Hematopoietic multipotent progenitor cell treated with erythropoietin and hydrocortisone succinate and interleukin-3 and kit ligand, for 6 days (in vitro differentiated cells): ENCODE results near the gene AKAP17A.
"Not testable (repeated sequence)": the region's sequence is repeated elsewhere in the genome, so short reads cannot be mapped to it uniquely, and the experiment has no call there.

Source experiments
- DNase-seq: peaks from one replicate; pipeline ENCODE4 v3.0.0-alpha.2; 2015

Gene AKAP17A

GRCh38 chrX:1606496-1606895 lies 15.1 kb downstream of the AKAP17A start:
- no peak for DNase-seq

- no peak for DNase-seq
Measured at GRCh38 chrX:1609311-1609710, 17.9 kb downstream of the AKAP17A start.

GRCh38 chrX:1609762-1610161 lies 18.4 kb downstream of the AKAP17A start:
- DNase-seq: no peak

- DNase-seq: no peak
Measured at GRCh38 chrX:1610166-1610565, 18.8 kb downstream of the AKAP17A start.

GRCh38 chrX:1610736-1611135 lies 19.3 kb downstream of the AKAP17A start:
- DNase-seq: no peak

- DNase-seq: no peak
Measured at GRCh38 chrX:1612641-1613286, 21.4 kb downstream of the AKAP17A start.

- DNase-seq: no peak
Measured at GRCh38 chrX:1614927-1615326, 23.5 kb downstream of the AKAP17A start, which contains the start of gene ASMT. TSS of gene ASMT (plus strand) at chrX:1615059. CDS start at chrX:1615200, 141 bp downstream.

GRCh38 chrX:1618689-1619088 lies 27.3 kb downstream of the AKAP17A start:
- DNase-seq: peak; percentile 17

GRCh38 chrX:1623691-1624090 lies 32.3 kb downstream of the AKAP17A start:
- DNase-seq: no peak

- DNase-seq: not testable (repeated sequence)
Measured at GRCh38 chrX:1624158-1624860, 32.9 kb downstream of the AKAP17A start.

GRCh38 chrX:1624861-1625215 lies 33.4 kb downstream of the AKAP17A start:
- DNase-seq: not testable (repeated sequence)

GRCh38 chrX:1629244-1629643 lies 37.8 kb downstream of the AKAP17A start:
- no peak for DNase-seq

GRCh38 chrX:1646009-1646408 lies 54.6 kb downstream of the AKAP17A start:
- no peak for DNase-seq

GRCh38 chrX:1649621-1650020 lies 58.2 kb downstream of the AKAP17A start:
- no peak for DNase-seq
